Kidney tubule cell (primary cell): ENCODE results near the gene C14orf180.
"Not testable (repeated sequence)": the region's sequence is repeated elsewhere in the genome, so short reads cannot be mapped to it uniquely, and the experiment has no call there.

Experiments used
- DNase-seq: peaks from one replicate; pipeline ENCODE4 v3.0.0-alpha.2; 2018; ENCODE audit warnings: low spot score

The C14orf180 gene

DNA sequence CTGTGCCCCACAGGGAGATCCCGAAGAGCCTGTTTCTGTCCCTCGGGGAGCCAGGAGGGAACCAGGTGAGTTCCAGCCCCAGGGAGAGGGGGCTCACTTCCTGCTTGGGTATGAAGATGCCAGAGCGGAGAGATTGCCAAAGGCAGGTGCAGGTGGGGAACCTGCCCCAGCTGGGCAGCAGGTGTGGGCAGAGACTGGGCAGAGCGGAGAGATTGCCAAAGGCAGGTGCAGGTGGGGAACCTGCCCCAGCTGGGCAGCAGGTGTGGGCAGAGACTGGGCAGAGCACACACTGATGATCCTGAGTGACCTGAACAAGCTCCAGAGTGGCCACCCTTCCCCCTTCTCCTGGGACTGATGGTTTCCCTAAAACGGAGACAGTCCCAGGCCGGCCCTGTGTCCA lies 375 bp downstream of the C14orf180 start:
- not testable (repeated sequence) for DNase-seq

DNA sequence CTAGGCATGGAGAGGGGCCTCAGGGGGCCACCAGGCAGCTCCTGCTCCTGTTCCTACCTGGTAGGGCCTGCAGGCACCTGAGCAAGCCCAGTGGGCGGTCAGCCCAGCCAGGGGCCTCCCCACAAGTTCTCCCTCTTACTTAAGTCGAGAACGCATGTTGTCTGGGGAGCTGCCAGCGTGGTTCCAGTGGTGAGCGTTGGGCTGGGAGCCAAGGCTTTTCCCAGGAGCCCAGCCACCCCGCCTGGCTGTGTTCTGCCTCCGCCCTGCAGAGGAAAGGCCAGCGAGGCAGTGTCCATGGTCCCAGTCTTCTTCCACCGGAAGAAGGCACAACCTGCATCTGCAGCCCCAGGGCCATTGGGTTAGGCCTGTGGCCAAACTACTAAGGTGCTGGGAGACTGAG lies 1.4 kb downstream of the C14orf180 start:
- DNase-seq = peak; percentile 29

DNA sequence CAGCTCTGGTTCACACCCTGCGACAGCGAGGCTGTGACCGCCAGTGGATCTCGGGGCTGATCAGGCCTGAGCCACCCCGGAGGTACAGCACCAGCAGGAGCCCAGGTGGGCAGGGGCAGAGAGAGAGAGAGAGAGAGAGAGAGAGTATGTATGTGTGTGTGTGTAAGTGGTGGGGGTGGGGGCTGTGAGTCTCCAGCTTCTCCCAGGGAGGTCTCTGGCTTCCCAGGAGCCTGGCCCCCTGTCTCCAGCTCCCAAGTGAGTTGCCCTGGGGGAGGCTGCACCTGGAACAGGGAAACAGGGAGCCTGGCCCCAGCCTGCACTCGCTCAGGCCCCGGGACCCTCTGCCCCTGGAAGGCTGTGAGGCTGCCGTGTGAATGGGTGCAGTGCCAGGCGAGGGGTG lies 2.0 kb downstream of the C14orf180 start:
- DNase-seq = no peak

- no peak for DNase-seq
Observed at GRCh38 chr14:104582005-104582404, 2.4 kb downstream of the C14orf180 start.

DNA sequence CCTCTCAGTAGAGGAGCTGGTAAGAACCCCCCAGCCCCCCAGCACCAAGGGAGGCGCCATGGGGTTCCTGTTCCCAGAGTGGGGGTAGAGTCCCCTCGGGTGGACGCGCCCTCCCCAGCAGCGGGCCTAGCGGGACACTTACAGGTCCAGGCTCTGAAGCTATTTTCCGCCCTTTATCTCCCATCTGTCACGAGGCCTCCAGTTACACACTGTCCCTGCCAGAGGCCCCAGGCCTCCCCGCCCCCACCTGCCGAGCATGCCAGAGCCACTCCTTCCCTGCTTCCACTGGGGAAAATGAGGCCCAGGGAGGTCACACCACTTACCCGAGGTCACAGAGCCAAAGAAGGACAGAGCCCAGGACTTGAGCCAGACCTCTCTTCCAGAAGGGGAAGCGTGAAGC lies 3.1 kb downstream of the C14orf180 start:
- no peak for DNase-seq

GRCh38 chr14:104583424-104584306 lies 4.1 kb downstream of the C14orf180 start:
- DNase-seq = no peak

- no peak for DNase-seq
Observed at GRCh38 chr14:104584557-104584956, 5.0 kb downstream of the C14orf180 start.

DNA sequence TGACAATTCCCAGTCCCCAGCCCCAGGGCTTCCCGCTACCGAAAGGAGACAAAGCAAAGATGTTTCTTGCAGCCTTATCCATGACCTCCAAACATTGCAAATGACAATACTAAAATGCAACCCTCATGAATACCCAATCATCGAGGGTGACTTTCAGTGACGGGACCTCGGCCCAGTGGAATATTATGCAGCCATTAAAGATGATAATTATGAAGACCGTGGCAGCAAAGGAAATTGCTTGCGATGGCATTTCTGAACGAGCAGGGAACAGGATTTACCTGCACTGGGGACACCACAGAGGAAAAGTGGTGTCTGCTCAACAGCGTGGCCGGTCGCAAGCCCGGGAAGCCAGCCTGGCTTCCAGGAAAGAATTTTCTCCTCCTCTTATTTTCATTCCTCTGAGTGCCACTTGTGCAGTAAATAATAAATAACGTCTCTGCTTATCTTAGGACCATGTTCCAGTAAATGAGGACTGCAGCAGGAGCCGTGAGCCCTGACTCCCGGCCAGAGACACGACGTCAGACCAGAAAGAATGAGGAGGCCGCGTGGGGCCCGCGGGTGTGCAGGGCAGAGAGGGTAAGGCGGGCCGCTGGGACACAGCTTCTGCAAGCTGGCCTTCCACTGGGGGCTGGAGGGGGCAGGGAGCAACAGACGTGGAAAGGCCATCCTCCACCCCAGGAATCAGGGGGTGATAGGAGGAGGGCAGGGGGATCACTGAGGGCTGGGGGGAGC lies 6.6 kb downstream of the C14orf180 start:
- DNase-seq = no peak

- no peak for DNase-seq
Observed at GRCh38 chr14:104586832-104587620, 7.5 kb downstream of the C14orf180 start.

DNA sequence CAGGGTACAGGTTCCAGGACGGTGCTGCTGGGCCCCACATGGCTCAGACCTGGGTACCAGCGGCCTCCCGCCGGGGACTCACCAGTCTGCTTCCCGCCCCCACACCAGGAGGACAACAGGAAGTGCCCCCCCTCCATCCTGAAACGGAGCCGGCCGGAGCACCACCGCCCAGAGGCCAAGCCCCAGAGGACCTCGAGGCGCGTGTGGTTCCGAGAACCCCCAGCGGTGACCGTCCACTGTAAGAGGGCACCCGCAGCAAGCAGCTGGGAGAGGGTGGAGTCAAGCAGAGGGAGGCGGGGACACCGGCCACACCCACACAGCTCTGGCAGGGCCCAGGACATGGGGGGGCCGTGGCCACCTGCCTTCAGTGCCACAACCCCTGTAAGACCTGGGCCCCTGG lies 8.1 kb downstream of the C14orf180 start:
- DNase-seq = no peak

DNA sequence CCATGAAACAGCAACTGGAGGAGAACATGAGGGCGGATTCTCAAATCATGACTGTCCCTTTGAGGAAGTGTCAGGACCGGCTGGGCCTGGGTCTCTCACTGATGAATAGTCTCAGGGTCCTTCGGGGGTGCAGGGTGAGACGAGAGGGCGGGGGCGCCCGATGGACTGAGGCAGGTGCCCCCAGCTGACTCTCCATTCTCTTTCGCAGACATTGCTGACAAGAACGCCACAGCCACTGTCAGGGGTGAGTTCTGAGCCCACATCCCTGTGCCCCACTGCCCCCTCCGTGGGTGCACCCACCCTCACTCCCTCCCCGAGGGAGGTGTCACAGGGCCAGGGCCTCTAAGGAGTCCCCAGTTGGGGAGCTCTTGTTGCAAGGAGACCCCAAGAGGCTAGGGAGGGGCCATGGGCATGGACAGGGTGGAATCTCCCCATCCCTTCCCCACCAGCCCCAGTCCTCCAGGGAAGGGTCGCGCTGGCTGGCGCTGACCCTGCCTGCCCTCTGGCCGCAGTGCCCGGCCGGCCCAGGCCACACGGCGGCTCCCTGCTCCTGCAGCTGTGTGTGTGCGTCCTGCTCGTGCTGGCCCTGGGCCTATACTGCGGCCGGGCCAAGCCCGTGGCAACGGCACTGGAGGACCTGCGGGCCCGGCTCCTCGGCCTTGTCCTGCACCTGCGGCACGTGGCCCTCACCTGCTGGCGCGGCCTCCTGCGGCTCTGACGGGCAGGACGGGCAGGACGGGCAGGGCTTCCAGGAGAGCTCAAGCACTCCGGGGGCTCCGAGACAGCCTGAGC lies 8.7 kb downstream of the C14orf180 start:
- no peak for DNase-seq

DNA sequence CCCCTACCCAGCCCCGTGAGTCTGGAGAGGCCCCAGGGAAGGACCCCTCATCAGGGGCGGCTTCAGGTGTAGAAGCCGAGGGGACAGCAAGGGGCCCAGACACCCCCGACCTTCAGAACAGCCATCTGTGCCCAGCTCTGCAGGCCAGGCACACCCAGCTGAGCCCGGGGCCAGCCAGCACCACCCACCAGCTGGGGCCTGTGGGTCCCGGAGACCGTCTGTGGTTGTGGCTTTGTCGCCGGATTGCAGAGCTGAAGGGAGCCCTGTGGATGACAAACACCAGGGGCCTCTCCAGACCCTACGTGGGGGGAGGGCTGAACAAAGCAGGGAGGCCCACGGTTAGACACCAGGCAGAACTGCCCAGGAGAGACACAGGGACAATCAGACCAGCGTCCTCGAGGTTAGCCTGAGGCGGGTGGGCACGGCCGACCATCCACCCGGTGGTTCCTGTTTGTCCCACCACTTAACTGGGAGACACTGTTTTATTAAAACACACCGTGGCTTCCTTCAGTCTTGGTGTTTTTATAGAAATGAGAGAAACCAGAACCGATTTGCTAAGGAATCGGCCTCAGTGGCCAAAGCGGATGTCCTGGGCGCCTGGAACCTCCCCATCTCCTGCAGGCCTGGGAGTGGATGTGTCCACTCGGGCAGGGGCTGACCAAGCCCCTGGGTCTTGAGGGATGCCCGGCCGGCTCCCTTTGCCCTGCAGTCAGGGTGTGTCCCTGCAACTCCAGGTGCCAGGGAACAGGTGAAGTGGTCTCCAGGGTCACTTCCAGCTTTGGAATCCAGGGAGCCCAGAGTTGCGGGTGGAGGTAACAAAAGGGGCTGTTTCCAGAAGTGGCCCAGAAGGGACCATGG lies 10.0 kb downstream of the C14orf180 start:
- no peak for DNase-seq

DNA sequence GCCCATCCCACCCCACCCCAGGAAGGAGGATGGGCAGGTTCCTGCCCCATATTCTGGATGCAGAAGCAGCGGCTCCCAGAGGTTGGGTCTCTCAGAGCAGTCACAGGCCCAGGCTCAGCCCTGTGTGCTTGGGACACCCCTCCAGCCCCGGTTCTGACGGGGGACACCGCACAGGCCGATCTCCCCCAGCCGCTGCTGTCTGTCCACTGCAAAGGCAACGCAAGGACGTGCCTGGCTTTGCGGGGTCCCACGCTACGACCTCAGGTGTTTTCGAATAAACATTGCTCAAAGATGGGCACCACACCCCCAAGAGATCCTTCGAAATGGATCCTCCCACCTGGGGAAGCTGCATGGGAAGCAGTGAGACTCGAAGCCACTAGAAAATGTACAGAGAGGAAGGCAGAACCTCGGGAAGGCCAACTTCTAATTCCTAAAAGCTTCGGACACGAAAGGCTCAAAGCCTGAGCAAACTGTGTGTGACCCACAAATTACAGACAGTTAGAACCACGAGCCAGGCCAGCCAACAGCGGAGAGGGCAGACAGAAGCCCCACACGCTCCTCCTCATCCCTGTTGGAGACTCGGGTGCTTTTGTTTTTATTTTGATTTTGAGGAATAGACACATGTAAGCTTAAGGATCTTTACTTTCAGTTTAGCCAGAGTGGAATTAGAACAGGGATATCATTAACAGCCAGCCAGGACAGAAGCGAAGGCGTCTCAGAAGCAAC lies 10.8 kb downstream of the C14orf180 start:
- no peak for DNase-seq

- DNase-seq = no peak
Observed at GRCh38 chr14:104591031-104591430, 11.5 kb downstream of the C14orf180 start.

DNA sequence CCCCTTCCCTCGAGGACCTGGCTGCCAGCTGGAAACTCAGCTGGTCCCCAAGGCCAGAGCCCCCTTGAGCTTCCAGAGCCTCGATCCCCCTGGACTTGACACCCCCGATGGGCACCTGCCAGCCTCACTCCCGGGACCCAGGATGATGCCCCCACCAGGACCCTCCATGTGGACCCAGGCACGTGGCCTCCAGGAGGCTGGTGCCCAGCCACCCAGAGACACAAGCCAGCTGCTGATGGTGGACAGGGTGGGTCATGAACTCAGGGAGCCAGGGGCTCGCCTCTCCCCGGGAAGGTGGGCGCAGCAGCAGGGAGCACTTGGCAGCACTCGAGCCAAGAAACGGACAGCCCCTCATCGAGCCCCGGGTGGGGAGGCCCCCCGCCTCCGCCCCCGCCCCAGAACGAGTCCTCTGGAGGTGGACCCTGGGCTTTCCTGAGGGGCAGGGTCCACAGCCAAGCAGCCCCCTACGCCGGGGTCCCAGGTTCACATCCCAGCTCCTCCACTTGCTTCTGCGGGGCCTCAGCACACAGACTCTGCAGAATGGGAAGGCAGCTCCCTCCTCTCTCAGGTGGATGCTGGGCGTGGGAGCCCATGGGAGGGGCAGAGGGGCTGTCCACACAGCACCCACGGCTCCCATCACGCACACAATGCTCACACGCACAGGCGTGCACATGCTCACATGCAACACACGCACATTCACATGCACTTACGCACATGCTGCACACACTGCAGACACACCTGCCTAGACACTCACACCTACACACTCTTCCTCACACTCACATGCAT lies 12.1 kb downstream of the C14orf180 start:
- no peak for DNase-seq

- DNase-seq = no peak
Observed at GRCh38 chr14:104592292-104592672, 12.7 kb downstream of the C14orf180 start.

DNA sequence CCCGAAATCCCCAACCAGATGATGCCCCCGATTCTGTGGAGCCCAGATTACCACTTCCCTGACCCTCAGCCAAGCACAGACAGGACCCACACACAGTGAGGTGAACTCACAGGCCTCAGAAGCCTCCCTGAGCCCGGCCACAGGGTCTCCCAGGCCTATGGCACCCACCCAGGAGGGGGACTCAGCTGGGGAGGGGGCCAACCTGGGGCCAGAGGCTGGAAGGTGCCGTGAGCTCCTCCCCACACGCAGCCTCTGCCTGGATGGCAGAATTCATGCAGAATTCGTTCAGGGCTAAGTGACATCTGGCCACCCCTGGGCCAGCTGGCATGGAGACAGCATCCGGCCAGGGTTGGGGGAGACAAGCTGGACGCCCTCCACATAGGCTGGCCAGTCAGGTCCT lies 13.2 kb downstream of the C14orf180 start:
- no peak for DNase-seq

- no peak for DNase-seq
Observed at GRCh38 chr14:104593241-104593701, 13.7 kb downstream of the C14orf180 start.

DNA sequence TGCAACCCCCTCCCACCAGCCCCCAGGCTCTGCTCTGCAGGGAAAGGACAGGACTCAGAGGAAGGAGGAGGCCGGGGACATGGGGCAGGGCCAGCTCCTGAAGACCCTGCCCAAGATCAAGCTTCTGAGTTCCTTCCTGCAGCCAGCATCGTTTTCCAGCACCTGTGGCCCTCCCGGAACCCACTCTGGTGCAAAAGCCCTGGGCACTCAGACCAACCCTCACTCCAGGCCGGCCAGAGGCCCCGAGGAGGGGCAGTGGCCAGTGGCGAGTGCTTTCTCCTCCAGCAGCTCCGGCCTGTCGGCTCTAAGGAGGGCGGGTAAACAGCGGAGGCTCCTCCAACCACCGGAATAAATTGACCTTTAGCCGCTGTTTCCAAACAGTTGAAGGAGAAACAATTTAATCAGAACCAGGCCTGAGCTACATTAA lies 14.2 kb downstream of the C14orf180 start:
- DNase-seq = no peak
